Kidney glomerular epithelial cell (primary cell): ENCODE data around the gene AMH.
A peak's percentile ranks its signal among the peaks of the same experiment; 100 is the strongest.
"Not testable (repeated sequence)": the region's sequence is repeated elsewhere in the genome, so short reads cannot be mapped to it uniquely, and the experiment has no call there.

Source experiments
- DNase-seq: peaks from one replicate; lab custom pipeline; 2025; lab: John Stamatoyannopoulos, UW

Gene AMH

DNA sequence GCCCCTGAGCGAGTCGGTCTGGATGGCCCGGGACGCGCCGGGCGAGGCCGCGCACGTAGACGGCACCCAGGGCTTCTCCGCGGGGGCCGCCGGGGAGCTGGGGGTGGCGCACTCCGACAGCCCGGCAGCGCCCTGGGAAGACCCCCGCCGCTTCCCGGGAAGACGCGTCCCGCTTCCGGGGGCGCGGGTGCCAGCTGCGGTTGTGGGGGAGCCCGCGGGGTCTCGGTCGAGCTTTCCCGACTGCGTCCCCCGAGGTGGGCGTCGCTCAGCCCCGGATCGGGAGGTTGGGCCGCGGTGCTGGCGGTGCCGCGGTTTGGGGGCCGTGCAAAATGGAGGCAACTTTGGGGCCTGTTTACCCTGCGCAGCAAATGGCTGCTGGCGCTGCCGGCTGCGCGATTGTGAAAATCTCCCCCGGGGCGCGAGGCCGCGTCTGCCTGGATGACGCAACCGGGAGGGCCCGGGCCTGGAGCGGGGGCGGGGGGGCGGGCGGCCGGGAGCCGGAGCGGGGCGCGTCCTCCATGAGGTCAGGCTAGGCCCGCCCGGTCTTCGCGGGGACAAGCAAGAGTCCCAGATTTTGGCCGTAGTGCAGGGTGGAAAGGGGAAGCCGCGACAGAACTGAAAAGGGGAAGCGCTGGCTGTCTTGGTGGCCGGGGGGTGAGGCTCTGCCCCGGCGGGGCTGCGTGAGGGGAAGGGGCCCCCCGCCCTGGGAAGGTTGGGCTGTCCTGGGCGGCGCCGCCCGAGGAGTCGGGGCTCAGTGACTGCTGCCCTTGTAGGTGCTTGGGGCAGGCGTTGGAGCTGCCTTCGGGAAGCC lies 21.5 kb downstream of the AMH start:
- DNase-seq = peak; percentile 44

GRCh38 chr19:2271234-2272103 lies 22.3 kb downstream of the AMH start:
- no peak for DNase-seq

GRCh38 chr19:2273356-2274184 lies 24.4 kb downstream of the AMH start:
- peak; percentile 21 for DNase-seq

DNA sequence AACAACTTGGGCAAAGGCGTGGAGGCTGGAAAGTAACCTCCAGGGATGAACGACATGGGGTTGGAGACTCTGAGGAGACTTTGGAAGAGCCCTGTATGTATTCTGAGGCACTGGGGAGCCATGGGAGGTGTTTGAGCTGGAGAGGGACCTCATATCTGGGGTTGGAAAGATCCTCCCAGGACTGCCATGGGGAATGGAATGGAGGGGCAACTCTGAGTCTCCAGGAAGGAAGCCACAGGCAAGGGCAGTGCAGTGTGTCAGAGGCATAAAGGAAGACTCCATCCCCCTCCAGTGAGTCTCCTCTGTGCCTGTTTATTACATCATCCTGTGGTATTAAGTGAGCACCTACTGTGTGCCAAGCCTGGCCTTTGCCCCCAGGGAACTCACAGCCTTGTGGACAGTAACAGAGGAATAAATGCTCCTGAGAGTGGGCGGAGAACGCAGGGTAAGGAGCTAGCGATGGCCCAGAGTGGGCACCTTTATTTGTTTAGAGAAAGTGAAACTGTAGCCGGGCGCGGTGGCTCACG lies 25.1 kb downstream of the AMH start:
- DNase-seq = no peak

GRCh38 chr19:2274931-2275535 lies 25.9 kb downstream of the AMH start:
- DNase-seq = peak; percentile 43

GRCh38 chr19:2275588-2276428 lies 26.7 kb downstream of the AMH start:
- no peak for DNase-seq

GRCh38 chr19:2276429-2276986 lies 27.4 kb downstream of the AMH start:
- no peak for DNase-seq

DNA sequence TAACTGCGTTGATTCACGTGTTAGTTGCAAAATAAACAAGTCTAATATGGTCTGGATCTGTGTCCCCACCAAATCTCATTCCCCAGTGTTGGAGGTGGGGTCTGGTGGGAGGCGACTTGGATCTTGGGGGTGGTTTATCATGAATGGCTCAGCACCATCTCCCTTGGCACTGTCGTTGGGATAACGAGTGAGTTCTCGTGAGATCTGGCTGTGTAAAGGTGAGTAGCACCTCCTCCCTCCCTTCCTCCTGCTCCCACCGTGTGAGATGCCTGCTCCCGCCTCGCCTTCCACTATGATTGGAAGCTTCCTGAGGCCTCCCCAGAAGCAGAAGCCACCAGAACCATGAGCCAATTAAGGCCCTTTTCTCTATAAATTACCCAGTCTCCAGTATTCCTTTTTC lies 28.0 kb downstream of the AMH start:
- no peak for DNase-seq

- no peak for DNase-seq
Measured at GRCh38 chr19:2278459-2279158, 29.5 kb downstream of the AMH start.

DNA sequence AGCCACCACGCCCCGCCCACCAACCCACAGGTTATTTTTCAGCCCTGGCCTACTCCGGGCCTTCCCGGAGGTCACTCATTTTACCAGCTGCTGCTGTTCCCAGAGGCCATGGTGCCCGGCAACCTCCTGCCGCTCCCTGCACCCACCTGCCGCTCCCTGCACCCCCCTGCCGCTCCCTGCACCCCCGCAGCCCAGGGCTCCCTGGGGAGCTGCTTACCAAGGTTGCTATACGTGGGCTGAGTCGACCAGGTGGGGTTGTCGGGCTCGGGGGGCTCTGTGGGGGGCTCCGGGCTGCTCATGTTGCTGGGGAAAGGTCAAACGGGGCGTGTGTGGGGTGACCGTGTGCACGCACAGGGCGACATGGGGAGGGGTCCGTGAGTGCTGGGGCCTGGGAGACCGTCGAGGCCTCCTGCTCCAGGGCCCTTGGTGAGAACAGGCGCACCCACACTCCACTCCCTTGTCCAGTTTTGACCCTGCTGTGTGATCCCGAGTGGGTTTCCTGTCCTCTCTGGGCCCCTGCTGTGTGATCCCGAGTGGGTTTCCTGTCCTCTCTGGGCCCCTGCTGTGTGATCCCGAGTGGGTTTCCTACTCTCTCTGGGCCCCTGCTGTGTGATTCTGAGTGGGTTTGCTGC lies 31.6 kb downstream of the AMH start:
- DNase-seq = no peak

GRCh38 chr19:2281265-2282061 lies 32.3 kb downstream of the AMH start:
- DNase-seq = not testable (repeated sequence)

- no peak for DNase-seq
Measured at GRCh38 chr19:2282062-2282861, 33.1 kb downstream of the AMH start, which contains the start of gene PEAK3. TSS of gene PEAK3 (minus strand) at chr19:2282175. CDS start at chr19:2280931, 1,244 bp downstream.

GRCh38 chr19:2282862-2283237 lies 33.7 kb downstream of the AMH start:
- DNase-seq = no peak

DNA sequence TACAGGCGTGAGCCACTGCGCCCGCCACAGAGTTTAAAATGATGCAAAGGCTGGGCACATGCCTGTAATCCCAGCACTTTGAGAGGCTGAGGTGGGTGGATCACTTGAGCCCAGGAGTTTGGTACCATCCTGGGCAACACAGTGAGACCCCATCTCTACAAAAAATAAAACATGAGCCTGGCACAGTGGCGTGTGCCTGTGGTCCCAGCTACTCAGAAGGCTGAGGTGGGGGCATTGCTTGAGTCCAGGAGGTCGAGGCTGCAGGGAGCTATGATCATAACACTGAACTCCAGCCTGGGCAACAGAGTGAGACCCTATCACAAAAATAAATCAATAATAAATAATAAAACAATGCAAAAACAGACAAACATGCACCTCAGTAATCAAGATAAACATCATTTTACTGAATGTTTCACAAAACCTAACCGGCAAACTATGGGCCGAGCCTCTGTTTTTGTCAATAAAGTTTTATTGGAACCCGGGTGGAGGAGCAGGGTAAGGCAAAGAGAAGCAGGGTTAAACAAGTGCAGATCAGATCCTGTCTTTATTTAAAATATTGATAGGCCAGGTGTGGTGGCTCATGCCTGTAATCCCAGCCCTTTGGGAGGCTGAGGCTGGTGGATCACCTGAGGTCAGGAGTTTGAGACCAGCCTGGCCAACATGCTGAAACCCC lies 34.8 kb downstream of the AMH start:
- no peak for DNase-seq

DNA sequence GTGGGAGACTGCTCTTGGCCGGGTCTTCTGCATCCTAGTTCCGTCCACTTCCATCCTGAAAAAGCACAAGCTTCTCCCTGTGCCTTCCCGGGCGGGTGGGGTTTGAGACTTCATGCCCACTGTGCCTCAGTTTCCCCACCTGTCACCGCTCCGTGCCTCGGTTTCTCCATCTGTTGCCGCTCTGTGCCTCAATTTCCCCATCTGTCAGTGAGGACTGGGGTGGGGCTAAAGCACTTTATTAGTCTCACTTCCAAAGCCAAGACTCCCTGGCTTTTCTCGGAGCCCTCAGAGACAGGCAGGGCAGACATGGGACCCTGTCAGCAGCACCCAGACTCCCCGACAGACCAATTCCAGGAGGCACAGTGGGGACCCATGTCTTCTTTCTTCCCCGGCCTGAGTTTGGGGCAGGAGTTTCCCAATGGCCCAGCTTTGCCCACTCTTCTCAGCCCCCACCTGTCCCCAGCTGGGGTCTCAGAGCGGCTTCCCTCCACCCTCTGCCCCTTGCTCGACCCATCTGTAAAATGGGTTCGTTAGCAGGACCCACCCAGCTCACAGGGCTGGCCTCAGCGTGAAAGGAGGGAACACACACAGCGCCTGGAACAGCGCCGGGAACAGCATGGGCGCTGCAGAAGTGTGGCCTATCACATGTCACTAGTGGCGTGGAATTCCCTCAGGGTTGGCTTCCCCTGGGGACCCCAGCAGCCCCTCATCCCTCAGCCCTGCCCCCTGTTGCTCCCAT lies 37.4 kb downstream of the AMH start:
- no peak for DNase-seq
